ENCODE results near the gene ZNF556. TPM values are rescaled to one million over a fixed set of nuclear protein-coding genes. Genes with fewer than 3 reads are reported as not detected.

The ZNF556 gene
- total RNA-seq, 2 donors from 2014 or later: 0.28 TPM; not detected in 1

DNA sequence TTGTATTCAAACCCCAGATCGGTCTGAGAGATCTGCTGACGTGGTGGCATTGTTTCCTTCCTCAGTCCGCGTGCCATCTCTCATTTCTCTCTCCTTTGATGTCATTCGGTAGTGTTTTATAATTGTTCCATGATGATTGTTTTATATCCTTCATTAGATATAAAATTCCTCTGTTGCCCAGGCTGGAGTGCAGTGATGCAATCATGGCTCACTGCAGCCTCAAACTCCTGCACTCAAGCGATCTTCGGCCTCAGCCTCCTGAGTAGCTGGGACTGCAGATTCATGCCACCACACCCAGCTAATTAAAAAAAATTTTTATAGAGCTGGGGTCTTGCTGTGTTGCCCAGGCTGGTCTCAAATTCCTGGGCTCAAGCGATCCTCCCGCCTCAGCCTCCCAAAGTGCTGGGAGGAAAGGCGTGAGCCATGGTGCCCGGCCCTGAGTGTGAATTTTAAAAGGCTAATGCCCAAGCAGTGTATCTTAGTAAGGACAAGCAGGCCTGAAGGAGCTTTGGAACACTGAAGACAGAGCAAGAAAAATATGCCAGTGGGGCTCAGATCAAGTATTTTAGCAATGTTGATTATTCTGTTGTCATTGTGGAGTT, 38.9 kb downstream of the ZNF556 start:
- TF ChIP-seq POLR2AphosphoS5 (IDR thresholded peaks at IDR 0.05): no peak
- no peak for TF ChIP-seq POLR2A (IDR thresholded peaks at IDR 0.05)
- TF ChIP-seq, protein P1, sequence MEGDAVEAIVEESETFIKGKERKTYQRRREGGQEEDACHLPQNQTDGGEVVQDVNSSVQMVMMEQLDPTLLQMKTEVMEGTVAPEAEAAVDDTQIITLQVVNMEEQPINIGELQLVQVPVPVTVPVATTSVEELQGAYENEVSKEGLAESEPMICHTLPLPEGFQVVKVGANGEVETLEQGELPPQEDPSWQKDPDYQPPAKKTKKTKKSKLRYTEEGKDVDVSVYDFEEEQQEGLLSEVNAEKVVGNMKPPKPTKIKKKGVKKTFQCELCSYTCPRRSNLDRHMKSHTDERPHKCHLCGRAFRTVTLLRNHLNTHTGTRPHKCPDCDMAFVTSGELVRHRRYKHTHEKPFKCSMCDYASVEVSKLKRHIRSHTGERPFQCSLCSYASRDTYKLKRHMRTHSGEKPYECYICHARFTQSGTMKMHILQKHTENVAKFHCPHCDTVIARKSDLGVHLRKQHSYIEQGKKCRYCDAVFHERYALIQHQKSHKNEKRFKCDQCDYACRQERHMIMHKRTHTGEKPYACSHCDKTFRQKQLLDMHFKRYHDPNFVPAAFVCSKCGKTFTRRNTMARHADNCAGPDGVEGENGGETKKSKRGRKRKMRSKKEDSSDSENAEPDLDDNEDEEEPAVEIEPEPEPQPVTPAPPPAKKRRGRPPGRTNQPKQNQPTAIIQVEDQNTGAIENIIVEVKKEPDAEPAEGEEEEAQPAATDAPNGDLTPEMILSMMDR (IDR thresholded peaks at IDR 0.05): no peak
- Histone ChIP-seq H3K4me3 (no peak overlapping the region), H3K36me3 (no peaks in the 10 kb centered on the region), H3K27me3 (replicated peaks; ENCODE audit: insufficient read depth) (no peaks in the 10 kb centered on the region), H3K9me3 (no peaks in the 10 kb centered on the region), H3K4me1 (replicated peaks) (peaks cover 8% of the 10 kb centered on the region), H3K27ac (no peak overlapping the region)
- 77% methylated on average over 11 of the region's 11 CpGs for WGBS
- DNase-seq (ENCODE audit: low spot score): no peak
- intact Hi-C loops (cut with DNase I): no loop called here

DNA sequence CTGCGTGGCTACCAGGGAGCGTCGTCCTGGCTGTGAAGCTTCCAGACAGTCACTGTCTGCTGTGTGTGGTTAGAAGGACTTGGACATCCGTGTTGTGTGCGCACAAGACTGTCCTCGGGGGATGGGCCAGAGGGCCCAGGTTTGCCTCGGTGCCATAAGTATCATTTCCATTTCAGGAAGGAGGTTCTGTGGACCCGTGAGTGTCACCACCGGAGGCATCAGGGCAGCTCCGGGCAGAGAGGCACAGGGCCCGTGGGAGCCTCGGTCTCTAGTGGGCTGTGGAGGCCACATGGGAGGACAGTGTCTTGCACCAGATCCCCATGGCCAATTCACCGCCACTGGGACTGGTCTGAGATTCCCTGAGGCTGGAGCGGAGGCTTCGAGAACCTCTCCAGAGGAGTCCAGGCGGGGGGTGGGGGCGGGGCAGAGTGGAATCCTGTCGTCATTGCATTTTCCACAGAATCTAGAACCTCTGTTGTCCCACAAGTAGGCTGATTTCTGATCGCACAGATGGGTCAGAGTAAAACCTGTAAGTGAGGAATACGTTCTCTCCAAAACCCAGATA, 39.6 kb downstream of the ZNF556 start:
- H3K9me3 ChIP-seq: no peaks in the 10 kb centered on the region
- H3K4me1 ChIP-seq (replicated peaks): peaks cover 8% of the 10 kb centered on the region
- H3K27me3 ChIP-seq (replicated peaks; ENCODE audit: insufficient read depth): no peaks in the 10 kb centered on the region
- H3K4me3 ChIP-seq: no peak overlapping the region
- no peak for DNase-seq (ENCODE audit: low spot score)
- H3K36me3 ChIP-seq: no peaks in the 10 kb centered on the region
- TF ChIP-seq POLR2AphosphoS5 (IDR thresholded peaks at IDR 0.05) (no peak), POLR2A (IDR thresholded peaks at IDR 0.05) (no peak)
- TF ChIP-seq, protein P1 (IDR thresholded peaks at IDR 0.05): no peak
- WGBS: 92% methylated on average over 20 of the region's 20 CpGs
- intact Hi-C loops (cut with DNase I): no loop called here
- H3K27ac ChIP-seq: no peak overlapping the region

- TF ChIP-seq, protein P1 (IDR thresholded peaks at IDR 0.05): no peak
- TF ChIP-seq POLR2A (IDR thresholded peaks at IDR 0.05) (no peak), POLR2AphosphoS5 (IDR thresholded peaks at IDR 0.05) (no peak)
- no peaks in the 10 kb centered on the region for H3K9me3 ChIP-seq
- H3K4me1 ChIP-seq (replicated peaks): no peaks in the 10 kb centered on the region
- intact Hi-C loops (cut with DNase I): no loop called here
- peaks cover 0 to 7% of the 10 kb centered on the region in 2 donors for H3K36me3 ChIP-seq
- no peaks in the 10 kb centered on the region for H3K27me3 ChIP-seq (replicated peaks; ENCODE audit: insufficient read depth)
- WGBS: 97% methylated on average over 5 of the region's 5 CpGs
- DNase-seq (ENCODE audit: low spot score): no peak
- no peak overlapping the region for H3K4me3 ChIP-seq
- H3K27ac ChIP-seq: no peak overlapping the region
Observed at GRCh38 chr19:2912306-2912705, 45.2 kb downstream of the ZNF556 start.

DNA sequence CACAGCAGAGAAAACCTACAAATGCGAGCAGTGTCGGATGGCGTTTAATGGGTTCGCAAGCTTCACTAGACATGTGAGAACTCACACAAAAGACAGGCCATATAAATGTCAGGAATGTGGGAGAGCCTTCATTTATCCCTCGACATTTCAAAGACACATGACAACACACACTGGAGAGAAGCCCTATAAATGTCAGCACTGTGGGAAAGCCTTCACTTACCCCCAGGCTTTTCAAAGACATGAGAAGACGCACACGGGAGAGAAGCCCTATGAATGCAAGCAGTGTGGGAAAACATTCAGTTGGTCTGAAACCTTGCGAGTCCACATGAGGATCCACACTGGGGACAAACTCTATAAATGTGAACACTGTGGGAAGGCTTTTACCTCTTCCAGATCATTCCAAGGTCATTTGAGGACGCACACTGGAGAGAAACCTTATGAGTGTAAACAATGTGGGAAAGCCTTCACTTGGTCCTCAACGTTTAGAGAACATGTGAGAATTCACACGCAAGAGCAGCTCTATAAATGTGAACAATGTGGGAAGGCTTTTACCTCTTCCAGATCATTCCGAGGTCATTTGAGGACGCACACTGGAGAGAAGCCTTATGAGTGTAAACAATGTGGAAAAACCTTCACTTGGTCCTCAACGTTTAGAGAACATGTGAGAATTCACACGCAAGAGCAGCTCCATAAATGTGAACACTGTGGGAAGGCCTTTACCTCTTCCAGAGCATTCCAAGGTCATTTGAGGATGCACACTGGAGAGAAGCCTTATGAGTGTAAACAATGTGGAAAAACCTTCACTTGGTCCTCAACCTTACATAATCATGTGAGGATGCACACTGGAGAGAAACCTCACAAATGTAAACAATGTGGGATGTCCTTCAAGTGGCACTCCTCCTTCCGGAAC, 50.4 kb downstream of the ZNF556 start:
- intact Hi-C loops (cut with DNase I): no loop called here
- Histone ChIP-seq H3K4me1 (replicated peaks) (no peaks in the 10 kb centered on the region), H3K4me3 (no peak overlapping the region), H3K36me3 (peaks cover 2 to 16% of the 10 kb centered on the region in 2 donors), H3K9me3 (no peaks in the 10 kb centered on the region), H3K27me3 (replicated peaks; ENCODE audit: insufficient read depth) (no peaks in the 10 kb centered on the region), H3K27ac (no peak overlapping the region)
- no peak for DNase-seq (ENCODE audit: low spot score)
- 95% methylated on average over 16 of the region's 16 CpGs for WGBS
- TF ChIP-seq, protein P1 (IDR thresholded peaks at IDR 0.05): no peak
- TF ChIP-seq POLR2A (IDR thresholded peaks at IDR 0.05) (no peak), POLR2AphosphoS5 (IDR thresholded peaks at IDR 0.05) (no peak)
